GM12878 (cell line): ENCODE results near the gene MID1. TPM values are rescaled to one million over a fixed set of nuclear protein-coding genes. Genes with fewer than 3 reads are reported as not detected.

Source experiments
- ATAC-seq: fragments of 200-7000 bp; cut with Tn5 transposase; 3 replicates; pipeline ENCODE4 v1.9.1; 2020; ENCODE audit warnings: mild to moderate bottlenecking, moderate library complexity
- BruUV-seq: library from RNA; stranded (reverse); fragments of 400-500 nt; replicated peaks from 2 replicates; lab custom pipeline; 2021; lab: Mats Ljungman, UMichigan
- CTCF ChIA-PET: fragments of 300-600 bp; sonication (Branson Sonifier 250); formaldehyde crosslinking; extraction: SDS; loops from one replicate; lab custom pipeline; 2021; ENCODE audit warnings: inconsistent platforms; lab: Yijun Ruan, JAX
- POLR2A ChIA-PET: fragments of 350-600 bp; formaldehyde crosslinking; extraction: SDS; loops from one replicate; lab custom pipeline; 2021; ENCODE audit warnings: inconsistent platforms; lab: Charles Lee
- RAD21 ChIA-PET: fragments of 300-600 bp; sonication (Branson Sonifier 250); formaldehyde crosslinking; loops from one replicate; lab custom pipeline; 2023; ENCODE audit warnings: antibody characterized with exemption; ENCODE audit not compliant: unreplicated experiment; lab: Charles Lee
- SMC1A ChIA-PET: fragments of 300-600 bp; sonication (Branson Sonifier 250); formaldehyde crosslinking; loops from one replicate; lab custom pipeline; 2023; ENCODE audit not compliant: unreplicated experiment, uncharacterized antibody; lab: Charles Lee
- DNase-seq: peaks from one replicate; pipeline ENCODE4 v3.0.0-alpha.2; 2011; ENCODE audit warnings: low read depth, low spot score
- FAIRE-seq: peaks from 3 replicates; lab custom pipeline; 2011; peaks lifted over from hg19 to GRCh38; lab: Jason Lieb, UNC
- H2AFZ ChIP-seq: 2 replicates; pipeline ENCODE4 v1.6.0; 2011; ENCODE audit warnings: low read depth, low read length, control low read depth; ENCODE audit not compliant: control insufficient read depth
- H3K27ac ChIP-seq: 2 replicates; pipeline ENCODE4 v1.5.1; 2011; ENCODE audit warnings: control low read depth; ENCODE audit not compliant: control insufficient read depth, insufficient read depth
- H3K27me3 ChIP-seq, 2 experiments: replicated peaks in 1 of 2; 2 replicates each; pipeline versions ENCODE4 v1.6.0 to v1.6.1; 2011; ENCODE audit warnings: low read length in 1 of 2; ENCODE audit not compliant: control insufficient read depth in 2 of 2, insufficient read depth in 2 of 2
- H3K36me3 ChIP-seq, 2 experiments: 2 replicates each; pipeline ENCODE4 v1.5.1; 2011; ENCODE audit warnings: low read length in 1 of 2; ENCODE audit not compliant: control insufficient read depth in 2 of 2, insufficient read depth in 2 of 2
- H3K4me1 ChIP-seq: 2 replicates; pipeline ENCODE4 v1.6.1; 2011; ENCODE audit warnings: mild to moderate bottlenecking, low read length, moderate library complexity, mixed read lengths; ENCODE audit not compliant: control insufficient read depth, insufficient read depth
- H3K4me2 ChIP-seq: 2 replicates; pipeline ENCODE4 v1.6.0; 2011; ENCODE audit warnings: control low read depth; ENCODE audit not compliant: control insufficient read depth, insufficient read depth
- H3K4me3 ChIP-seq: fragments of 200-600 bp; sonication (generic); 2 replicates; pipeline ENCODE4 v1.5.1; 2016
- H3K79me2 ChIP-seq: 2 replicates; pipeline ENCODE4 v1.6.0; 2011; ENCODE audit warnings: low read length; ENCODE audit not compliant: control insufficient read depth, insufficient read depth
- H3K9ac ChIP-seq: 2 replicates; pipeline ENCODE4 v1.8.0; 2011; ENCODE audit warnings: low read length, control low read depth, mixed read lengths; ENCODE audit not compliant: control insufficient read depth, insufficient read depth
- H3K9me3 ChIP-seq: replicated peaks from 3 replicates; pipeline ENCODE4 v1.5.1; 2011; ENCODE audit warnings: mild to moderate bottlenecking, low read length; ENCODE audit not compliant: control insufficient read depth, insufficient read depth
- H4K20me1 ChIP-seq: 2 replicates; pipeline ENCODE4 v1.6.0; 2011; ENCODE audit not compliant: control insufficient read depth, insufficient read depth
- CTCF ChIP-seq, 3 experiments: IDR thresholded peaks in 2 of 3; conservative IDR thresholded peaks in 1 of 3; 2 replicates each; pipeline ENCODE4 v1.5.1; 2011; ENCODE audit warnings: low read depth in 3 of 3, low read length in 3 of 3, mild to moderate bottlenecking in 3 of 3, control low read depth in 2 of 3, moderate library complexity in 2 of 3, inconsistent platforms in 1 of 3, mixed read lengths in 1 of 3; ENCODE audit not compliant: control insufficient read depth in 2 of 3, insufficient read depth in 1 of 3; ENCODE audit errors: extremely low read depth in 1 of 3
- LARP7 ChIP-seq: fragments of 450-650 bp; IDR thresholded peaks from 2 replicates; pipeline ENCODE4 v1.6.1; 2017; ENCODE audit warnings: mild to moderate bottlenecking
- USF1 ChIP-seq: IDR thresholded peaks from 2 replicates; pipeline ENCODE4 v1.6.1; 2011; ENCODE audit warnings: borderline replicate concordance, low read depth, mild to moderate bottlenecking, moderate library complexity, mixed read lengths, low read length; ENCODE audit not compliant: insufficient read depth; ENCODE audit errors: extremely low read length
- ZNF274 ChIP-seq: IDR thresholded peaks from one replicate; pipeline ENCODE4 v1.8.0; 2011; ENCODE audit not compliant: insufficient read length, insufficient read depth
- ZZZ3 ChIP-seq: IDR thresholded peaks from 2 replicates; pipeline ENCODE4 v1.6.1; 2011; ENCODE audit warnings: low read depth; ENCODE audit not compliant: control insufficient read depth, insufficient read length
- WGBS: methylation state at CpG from one replicate; pipeline ENCODE4 v1.1.6; 2016; ENCODE audit warnings: low lambda C conversion rate; ENCODE audit not compliant: insufficient replicate concordance, insufficient coverage; ENCODE audit errors: missing lambda C conversion rate; 5-methylcytosine and 5-hydroxymethylcytosine counted together
- in situ Hi-C: fragments of 300-500 bp; cut with MboI; formaldehyde crosslinking; loops from 9 replicates; pipeline ENCODE4 v1.14.3; 2018; ENCODE audit warnings: mixed read lengths
- intact Hi-C: fragments of 100-400 bp; cut with micrococcal nuclease; formaldehyde crosslinking; loops from one replicate; pipeline ENCODE4 v1.14.2; 2022; ENCODE audit not compliant: unreplicated experiment
- polyA plus RNA-seq, 11 experiments: library from polyadenylated mRNA; depleted of rRNA in 4 of 11; unstranded in 6 of 11; stranded (reverse) in 5 of 11; fragments of >200 nt; fragmentation: Nextera tagmentation in 4 of 11; fragmentation: Illumina TruSeq in 1 of 11; extraction: Ambion mirVana in 4 of 11; extraction: Trizol in 1 of 11; gene quantifications; 1 replicate in 1 of 11; 2 replicates in 10 of 11; pipeline versions ENCODE4 v1.2.1 to v1.2.3, GENCODE V29; 2011 to 2016; ENCODE audit warnings: inconsistent platforms in 2 of 11, missing spikeins in 2 of 11, low read depth in 1 of 11
- total RNA-seq, 4 experiments: library from RNA; depleted of rRNA in 3 of 4; stranded (reverse); fragments of >200 nt in 3 of 4; fragmentation: Illumina TruSeq in 1 of 4; extraction: Trizol in 1 of 4; gene quantifications; 2 replicates each; pipeline versions ENCODE4 v1.2.1 to v1.2.3, GENCODE V29; 2013 to 2021
- TF ChIP-seq, protein P1 (sequence below): fragments of 150-350 bp; IDR thresholded peaks from 2 replicates; pipeline ENCODE4 v1.6.1; 2016; ENCODE audit warnings: low read depth, low read length

The MID1 gene
- total and polyA plus RNA-seq, 10 of the 15 experiments (the other 5 are each of a cell fraction or from before 2014, with no cell fraction given) = 0.04 to 0.51 (median 0.14) TPM; not detected in 1

DNA sequence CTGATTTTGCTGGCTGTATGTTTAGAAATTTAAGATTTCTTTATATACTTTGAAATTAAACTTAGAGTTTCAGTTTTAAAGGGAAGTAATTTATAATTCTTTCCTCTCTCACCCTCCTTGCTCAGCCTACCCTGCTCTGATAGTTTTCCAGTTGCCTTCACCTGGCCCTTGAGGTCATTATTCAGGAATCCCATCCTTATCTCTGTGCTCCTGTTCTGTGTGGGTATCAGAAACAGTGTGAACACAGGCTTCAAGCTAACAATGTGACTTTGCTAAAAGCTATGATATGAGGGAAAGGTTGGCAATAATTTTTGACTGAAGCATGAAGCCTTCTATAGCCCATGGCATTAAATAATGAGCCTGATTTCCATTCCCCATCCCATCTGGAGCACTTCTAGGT, 128.1 kb downstream of the MID1 start (continued):
- TF ChIP-seq, protein P1, sequence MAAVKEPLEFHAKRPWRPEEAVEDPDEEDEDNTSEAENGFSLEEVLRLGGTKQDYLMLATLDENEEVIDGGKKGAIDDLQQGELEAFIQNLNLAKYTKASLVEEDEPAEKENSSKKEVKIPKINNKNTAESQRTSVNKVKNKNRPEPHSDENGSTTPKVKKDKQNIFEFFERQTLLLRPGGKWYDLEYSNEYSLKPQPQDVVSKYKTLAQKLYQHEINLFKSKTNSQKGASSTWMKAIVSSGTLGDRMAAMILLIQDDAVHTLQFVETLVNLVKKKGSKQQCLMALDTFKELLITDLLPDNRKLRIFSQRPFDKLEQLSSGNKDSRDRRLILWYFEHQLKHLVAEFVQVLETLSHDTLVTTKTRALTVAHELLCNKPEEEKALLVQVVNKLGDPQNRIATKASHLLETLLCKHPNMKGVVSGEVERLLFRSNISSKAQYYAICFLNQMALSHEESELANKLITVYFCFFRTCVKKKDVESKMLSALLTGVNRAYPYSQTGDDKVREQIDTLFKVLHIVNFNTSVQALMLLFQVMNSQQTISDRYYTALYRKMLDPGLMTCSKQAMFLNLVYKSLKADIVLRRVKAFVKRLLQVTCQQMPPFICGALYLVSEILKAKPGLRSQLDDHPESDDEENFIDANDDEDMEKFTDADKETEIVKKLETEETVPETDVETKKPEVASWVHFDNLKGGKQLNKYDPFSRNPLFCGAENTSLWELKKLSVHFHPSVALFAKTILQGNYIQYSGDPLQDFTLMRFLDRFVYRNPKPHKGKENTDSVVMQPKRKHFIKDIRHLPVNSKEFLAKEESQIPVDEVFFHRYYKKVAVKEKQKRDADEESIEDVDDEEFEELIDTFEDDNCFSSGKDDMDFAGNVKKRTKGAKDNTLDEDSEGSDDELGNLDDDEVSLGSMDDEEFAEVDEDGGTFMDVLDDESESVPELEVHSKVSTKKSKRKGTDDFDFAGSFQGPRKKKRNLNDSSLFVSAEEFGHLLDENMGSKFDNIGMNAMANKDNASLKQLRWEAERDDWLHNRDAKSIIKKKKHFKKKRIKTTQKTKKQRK = no peak
- TF ChIP-seq USF1 (no peak), LARP7 (no peak)

GRCh38 chrX:10486373-10486772, 134.0 kb downstream of the MID1 start:
- Histone ChIP-seq H3K27ac (no peak overlapping the region), H3K27me3 (no peaks in the 10 kb centered on the region)
- in situ Hi-C loops = no loop called here
- no peak for DNase-seq
- TF ChIP-seq ZZZ3 (no peak), ZNF274 (no peak), CTCF (IDR thresholded peaks at IDR 0.05 in 2 of 3, conservative IDR thresholded peaks at IDR 0.05 in 1 of 3; ENCODE audit: control insufficient read depth in 2 of 3, extremely low read depth in 1 of 3, insufficient read depth in 1 of 3, low read depth in 3 of 3, low read length in 3 of 3) (no peak)
- TF ChIP-seq, all 136 proteins: peak for 0
- no peak for FAIRE-seq
- no TSS peak for BruUV-seq
- H3K79me2 ChIP-seq = no peaks in the 10 kb centered on the region
- no peaks in the 10 kb centered on the region for H3K4me1 ChIP-seq
- POLR2A ChIA-PET = no interaction called here
- no peaks in the 10 kb centered on the region for H3K9me3 ChIP-seq
- WGBS = 24% methylated on average over 3 of the region's 3 CpGs
- no peaks in the 10 kb centered on the region for H4K20me1 ChIP-seq
- H2AFZ ChIP-seq = no peak overlapping the region
- RAD21 ChIA-PET = no interaction called here
- no peak overlapping the region for H3K9ac ChIP-seq
- no peaks in the 10 kb centered on the region for H3K36me3 ChIP-seq
- no peak overlapping the region for H3K4me3 ChIP-seq
- ATAC-seq = no peak
- CTCF ChIA-PET = interaction anchor here (1.2 kb wide), 1 partner anchor 296 kb away, joined by 3 read pairs; no protein-coding TSS in a partner anchor
- SMC1A ChIA-PET = no interaction called here
- no peak overlapping the region for H3K4me2 ChIP-seq
- intact Hi-C loops = no loop called here
